GM12865 (cell line): ENCODE data around the gene ACOX1.

Experiments used
- DNase-seq: peaks from one replicate; pipeline ENCODE4 v3.0.0; 2010; ENCODE audit warnings: low read depth
- H3K4me3 ChIP-seq: 2 replicates; pipeline ENCODE4 v1.5.1; 2011; ENCODE audit warnings: mild to moderate bottlenecking, low read depth, low read length, control low read depth
- TF ChIP-seq, protein P1 (sequence below): IDR thresholded peaks from 2 replicates; pipeline ENCODE4 v1.5.1; 2011; ENCODE audit warnings: low read length, control low read depth, low read depth, inconsistent platforms; ENCODE audit not compliant: insufficient read depth; ENCODE audit errors: missing control alignments

Gene ACOX1

DNA sequence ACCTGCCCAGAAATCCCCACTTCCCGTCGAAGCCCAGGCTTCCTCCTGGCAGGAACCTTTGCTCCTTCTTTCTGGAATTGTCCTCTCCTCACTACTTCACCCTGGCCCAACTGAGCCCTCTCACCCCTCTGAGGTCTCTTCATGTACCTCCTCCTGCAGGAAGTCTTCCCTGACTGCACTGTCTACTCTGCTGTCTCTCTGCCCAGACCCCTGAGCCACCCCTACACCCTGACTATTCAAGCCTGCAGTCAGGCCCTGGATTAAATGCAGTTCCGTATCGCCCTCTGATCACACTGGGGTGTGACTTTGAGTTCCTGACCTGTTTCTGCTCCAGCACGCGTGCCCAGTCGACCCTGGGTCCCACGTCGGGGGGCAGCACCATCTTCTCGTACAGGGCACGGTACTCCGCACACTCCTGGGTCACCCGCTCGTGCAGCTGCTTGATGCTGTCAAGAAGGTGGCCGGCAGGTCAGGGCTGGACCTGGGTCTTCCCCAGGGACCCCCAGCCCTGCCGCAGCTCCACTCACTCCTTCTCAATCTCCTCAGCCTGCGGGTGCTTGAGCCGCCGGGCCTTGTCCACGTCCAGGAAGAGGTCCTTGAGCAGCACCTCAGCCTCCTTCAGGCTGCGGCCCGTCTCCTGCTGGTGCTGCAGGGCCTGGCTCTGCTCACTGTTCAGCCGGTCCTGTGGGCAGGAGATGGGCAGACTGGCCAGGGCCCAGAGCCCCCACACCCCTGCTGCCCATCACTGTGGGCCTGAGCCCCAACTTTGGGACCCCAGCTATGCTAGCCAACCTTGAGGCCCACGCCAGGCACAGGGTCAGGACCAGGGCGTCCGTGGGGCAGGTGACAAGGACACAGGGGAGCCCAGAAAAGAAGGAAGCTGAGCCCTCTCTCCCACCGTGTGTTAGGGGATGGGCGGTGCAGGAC is 44.3 kb upstream of the ACOX1 start:
- DNase-seq, result no peak
- TF ChIP-seq, protein P1, sequence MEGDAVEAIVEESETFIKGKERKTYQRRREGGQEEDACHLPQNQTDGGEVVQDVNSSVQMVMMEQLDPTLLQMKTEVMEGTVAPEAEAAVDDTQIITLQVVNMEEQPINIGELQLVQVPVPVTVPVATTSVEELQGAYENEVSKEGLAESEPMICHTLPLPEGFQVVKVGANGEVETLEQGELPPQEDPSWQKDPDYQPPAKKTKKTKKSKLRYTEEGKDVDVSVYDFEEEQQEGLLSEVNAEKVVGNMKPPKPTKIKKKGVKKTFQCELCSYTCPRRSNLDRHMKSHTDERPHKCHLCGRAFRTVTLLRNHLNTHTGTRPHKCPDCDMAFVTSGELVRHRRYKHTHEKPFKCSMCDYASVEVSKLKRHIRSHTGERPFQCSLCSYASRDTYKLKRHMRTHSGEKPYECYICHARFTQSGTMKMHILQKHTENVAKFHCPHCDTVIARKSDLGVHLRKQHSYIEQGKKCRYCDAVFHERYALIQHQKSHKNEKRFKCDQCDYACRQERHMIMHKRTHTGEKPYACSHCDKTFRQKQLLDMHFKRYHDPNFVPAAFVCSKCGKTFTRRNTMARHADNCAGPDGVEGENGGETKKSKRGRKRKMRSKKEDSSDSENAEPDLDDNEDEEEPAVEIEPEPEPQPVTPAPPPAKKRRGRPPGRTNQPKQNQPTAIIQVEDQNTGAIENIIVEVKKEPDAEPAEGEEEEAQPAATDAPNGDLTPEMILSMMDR, result no peak
- no peak overlapping the region for H3K4me3 ChIP-seq

GRCh38 chr17:76022285-76022684 is 43.3 kb upstream of the ACOX1 start:
- TF ChIP-seq, protein P1, result no peak
- no peak for DNase-seq
- H3K4me3 ChIP-seq, result no peak overlapping the region

DNA sequence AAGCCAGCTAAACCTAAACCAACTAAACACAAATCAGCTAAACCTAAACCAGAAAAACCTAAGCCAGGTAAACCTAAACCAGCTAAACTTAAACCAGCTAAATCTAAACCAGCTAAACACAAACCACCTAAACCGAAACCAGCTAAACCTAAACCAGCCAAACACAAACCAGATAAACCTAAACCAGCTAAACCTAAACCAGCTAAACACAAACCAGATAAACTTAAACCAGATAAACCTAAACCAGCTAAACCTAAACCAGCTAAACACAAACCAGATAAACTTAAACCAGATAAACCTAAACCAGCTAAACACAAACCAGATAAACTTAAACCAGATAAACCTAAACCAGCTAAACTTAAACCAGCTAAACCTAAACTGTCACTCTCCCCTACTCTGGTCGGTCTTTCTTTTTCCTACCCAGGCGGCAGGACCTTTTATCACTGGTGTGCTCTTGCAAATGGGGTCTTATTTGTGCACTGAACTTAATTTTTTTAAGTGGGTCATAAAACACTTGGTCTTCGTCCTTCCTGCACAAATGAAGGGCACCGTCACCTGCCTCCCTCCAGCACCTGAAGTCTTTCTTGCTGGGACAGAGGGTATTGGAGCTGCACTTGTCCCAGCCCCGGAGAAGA is 41.0 kb upstream of the ACOX1 start:
- DNase-seq, result no peak
- TF ChIP-seq, protein P1, result no peak
- no peak overlapping the region for H3K4me3 ChIP-seq

DNA sequence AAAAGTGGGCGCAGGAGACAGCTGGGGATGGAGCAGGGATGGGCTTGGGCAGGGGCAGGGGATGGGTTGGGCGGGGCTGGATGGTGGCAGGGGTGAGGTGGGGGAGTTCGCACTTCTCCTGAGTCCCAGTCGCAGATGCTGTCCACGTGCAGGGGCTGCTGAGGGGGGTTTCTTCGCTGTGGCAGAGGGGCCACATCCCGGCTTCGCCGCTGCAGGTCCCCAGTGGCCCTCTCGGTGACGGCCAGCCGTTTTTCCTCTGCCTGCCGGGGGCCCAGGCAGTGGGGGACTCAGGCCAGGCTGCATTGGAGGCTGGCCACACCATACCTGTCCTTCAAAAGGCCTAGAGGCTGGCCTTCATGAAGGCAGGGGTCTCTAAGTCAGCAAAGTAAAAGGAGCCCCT is 39.8 kb upstream of the ACOX1 start:
- TF ChIP-seq, protein P1, result no peak
- no peak overlapping the region for H3K4me3 ChIP-seq
- no peak for DNase-seq

DNA sequence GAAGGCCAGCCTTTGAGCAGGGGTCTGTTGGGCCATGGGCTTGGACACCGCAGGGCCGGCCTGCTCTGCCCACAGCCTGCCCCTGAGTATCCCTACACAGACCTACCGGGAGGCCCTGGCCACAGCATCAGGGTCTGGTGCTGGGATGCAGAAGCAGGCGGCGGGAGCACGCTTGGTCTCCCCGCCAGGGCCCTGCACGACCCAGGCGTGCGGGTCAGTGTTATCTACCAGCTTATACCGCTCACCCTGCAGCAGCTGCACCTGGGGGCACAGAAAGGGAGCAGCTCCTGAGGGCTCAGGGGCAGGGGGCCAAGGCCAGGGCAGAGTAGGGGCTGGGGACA is 39.3 kb upstream of the ACOX1 start:
- H3K4me3 ChIP-seq, result no peak overlapping the region
- TF ChIP-seq, protein P1, result no peak
- no peak for DNase-seq

DNA sequence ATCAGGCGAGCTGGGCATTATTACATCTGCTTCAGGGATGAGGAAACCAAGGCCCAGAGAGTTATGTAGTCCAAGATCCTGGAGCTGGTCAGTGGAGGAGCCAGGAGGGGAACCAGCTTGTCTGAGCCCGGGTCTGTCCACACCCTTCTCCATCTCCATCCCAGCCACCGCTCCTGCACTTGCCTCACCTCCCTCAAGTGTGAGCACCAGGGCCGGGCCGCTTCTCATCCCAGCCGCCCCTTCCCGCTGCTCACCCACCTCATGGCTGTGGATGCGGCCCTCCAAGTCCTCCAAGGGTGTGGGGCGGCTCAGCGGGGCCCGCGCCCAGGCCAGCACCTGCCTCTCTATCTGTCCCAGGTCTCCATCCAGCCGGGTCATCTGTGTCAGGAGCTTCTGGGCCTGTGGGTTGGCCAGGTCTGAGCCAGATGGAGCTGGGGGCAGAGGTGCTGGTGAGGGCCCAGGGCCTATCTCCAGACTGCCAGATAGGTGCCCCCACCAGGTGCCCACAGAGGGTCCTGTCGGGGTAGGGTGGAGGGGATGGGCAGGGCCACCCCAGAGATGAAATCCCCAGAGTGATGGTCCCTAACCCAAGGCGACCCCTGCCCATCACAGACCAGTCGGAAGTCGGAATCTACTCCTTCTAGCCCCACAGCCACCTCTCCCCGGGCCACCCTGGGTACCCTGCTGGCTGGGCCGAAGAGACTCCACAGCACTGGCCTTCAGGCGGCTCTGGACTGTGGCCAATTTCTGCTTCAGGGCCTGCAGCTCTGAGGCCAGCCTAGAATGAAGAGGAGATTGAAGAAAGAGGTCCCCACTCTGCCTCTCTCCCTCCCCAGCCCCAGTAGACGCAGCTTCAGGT is 38.7 kb upstream of the ACOX1 start:
- TF ChIP-seq, protein P1, result no peak

More for the DNA sequence above, 38.7 kb upstream of the ACOX1 start:
- H3K4me3 ChIP-seq, result no peak overlapping the region
- DNase-seq, result no peak
